ENCODE results near the gene NEK6.

DNA sequence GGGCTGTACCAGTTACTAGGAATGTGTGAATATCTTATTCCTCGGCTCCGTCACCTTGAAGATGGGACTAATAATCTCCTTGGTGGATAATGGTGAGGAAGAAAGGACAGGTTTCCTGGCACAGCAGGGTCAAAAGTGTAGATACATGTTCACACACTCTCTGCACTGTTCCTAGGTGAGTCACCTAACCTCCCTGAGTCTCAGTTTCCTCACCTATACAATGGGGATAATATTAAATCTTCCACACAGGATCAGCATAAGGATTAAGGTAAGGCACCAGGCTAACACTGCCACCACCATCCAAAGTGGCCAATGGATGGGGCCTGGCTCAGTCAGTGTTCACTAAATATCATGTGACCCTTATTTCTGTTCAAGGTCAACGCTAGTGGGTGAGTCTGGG, 90.6 kb downstream of the NEK6 start:
- no peak for TF ChIP-seq EZH2 (IDR thresholded peaks at IDR 0.05; ENCODE audit: borderline replicate concordance)
- TF ChIP-seq, protein P1, sequence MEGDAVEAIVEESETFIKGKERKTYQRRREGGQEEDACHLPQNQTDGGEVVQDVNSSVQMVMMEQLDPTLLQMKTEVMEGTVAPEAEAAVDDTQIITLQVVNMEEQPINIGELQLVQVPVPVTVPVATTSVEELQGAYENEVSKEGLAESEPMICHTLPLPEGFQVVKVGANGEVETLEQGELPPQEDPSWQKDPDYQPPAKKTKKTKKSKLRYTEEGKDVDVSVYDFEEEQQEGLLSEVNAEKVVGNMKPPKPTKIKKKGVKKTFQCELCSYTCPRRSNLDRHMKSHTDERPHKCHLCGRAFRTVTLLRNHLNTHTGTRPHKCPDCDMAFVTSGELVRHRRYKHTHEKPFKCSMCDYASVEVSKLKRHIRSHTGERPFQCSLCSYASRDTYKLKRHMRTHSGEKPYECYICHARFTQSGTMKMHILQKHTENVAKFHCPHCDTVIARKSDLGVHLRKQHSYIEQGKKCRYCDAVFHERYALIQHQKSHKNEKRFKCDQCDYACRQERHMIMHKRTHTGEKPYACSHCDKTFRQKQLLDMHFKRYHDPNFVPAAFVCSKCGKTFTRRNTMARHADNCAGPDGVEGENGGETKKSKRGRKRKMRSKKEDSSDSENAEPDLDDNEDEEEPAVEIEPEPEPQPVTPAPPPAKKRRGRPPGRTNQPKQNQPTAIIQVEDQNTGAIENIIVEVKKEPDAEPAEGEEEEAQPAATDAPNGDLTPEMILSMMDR (IDR thresholded peaks at IDR 0.05; ENCODE audit: poor library complexity) = no peak

All from hepatocyte (in vitro differentiated cells).